ENCODE data around the gene TM7SF2.

Gene TM7SF2

GRCh38 chr11:65078151-65078550, 33.5 kb upstream of the TM7SF2 start:
- H3K9me3 ChIP-seq (ENCODE audit: control insufficient read depth in 1 of 2, low read length in 2 of 2) = no peaks in the 10 kb centered on the region
- no peak overlapping the region for H3K27ac ChIP-seq (ENCODE audit: low read length)
- H3K36me3 ChIP-seq (ENCODE audit: control insufficient read depth in 1 of 2, insufficient read depth in 2 of 2, low read length in 2 of 2) = no peaks in the 10 kb centered on the region
- no peak overlapping the region for H3K4me3 ChIP-seq (ENCODE audit: low read depth in 1 of 2, low read length in 2 of 2)
- no peaks in the 10 kb centered on the region for H3K27me3 ChIP-seq (ENCODE audit: low read depth, low read length)
- H3K4me1 ChIP-seq (ENCODE audit: control insufficient read depth in 1 of 2, insufficient read depth in 2 of 2, low read length in 2 of 2) = no peaks in the 10 kb centered on the region

GRCh38 chr11:65078786-65079342, 32.8 kb upstream of the TM7SF2 start:
- no peak overlapping the region for H3K4me3 ChIP-seq (ENCODE audit: low read depth in 1 of 2, low read length in 2 of 2)
- H3K36me3 ChIP-seq (ENCODE audit: control insufficient read depth in 1 of 2, insufficient read depth in 2 of 2, low read length in 2 of 2) = no peaks in the 10 kb centered on the region
- H3K9me3 ChIP-seq (ENCODE audit: control insufficient read depth in 1 of 2, low read length in 2 of 2) = no peaks in the 10 kb centered on the region
- no peak overlapping the region for H3K27ac ChIP-seq (ENCODE audit: low read length)
- peaks cover 3 to 6% of the 10 kb centered on the region in 2 donors for H3K4me1 ChIP-seq (ENCODE audit: control insufficient read depth in 1 of 2, insufficient read depth in 2 of 2, low read length in 2 of 2)
- H3K27me3 ChIP-seq (ENCODE audit: low read depth, low read length) = no peaks in the 10 kb centered on the region

GRCh38 chr11:65083134-65083833, 28.4 kb upstream of the TM7SF2 start:
- peaks cover 11 to 19% of the 10 kb centered on the region in 2 donors for H3K4me1 ChIP-seq (ENCODE audit: control insufficient read depth in 1 of 2, insufficient read depth in 2 of 2, low read length in 2 of 2)
- no peaks in the 10 kb centered on the region for H3K9me3 ChIP-seq (ENCODE audit: control insufficient read depth in 1 of 2, low read length in 2 of 2)
- peak overlapping the region; percentile 79 to 83 for H3K4me3 ChIP-seq (ENCODE audit: low read depth in 1 of 2, low read length in 2 of 2)
- H3K27me3 ChIP-seq (ENCODE audit: low read depth, low read length) = no peaks in the 10 kb centered on the region
- H3K27ac ChIP-seq (ENCODE audit: low read length) = peak overlapping the region; percentile 78
- H3K36me3 ChIP-seq (ENCODE audit: control insufficient read depth in 1 of 2, insufficient read depth in 2 of 2, low read length in 2 of 2) = peaks cover 10 to 33% of the 10 kb centered on the region in 2 donors

GRCh38 chr11:65083834-65084597, 27.7 kb upstream of the TM7SF2 start, which contains the start of the genes CDCA5 and ZFPL1:
CDCA5 (minus strand) TSS chr11:65084040; CDS start chr11:65083978, 62 bp downstream.
ZFPL1 (plus strand) TSS chr11:65084222; CDS start chr11:65084699, 477 bp downstream.
- Histone ChIP-seq H3K36me3 (ENCODE audit: control insufficient read depth in 1 of 2, insufficient read depth in 2 of 2, low read length in 2 of 2) (peaks cover 10 to 41% of the 10 kb centered on the region in 2 donors), H3K9me3 (ENCODE audit: control insufficient read depth in 1 of 2, low read length in 2 of 2) (no peaks in the 10 kb centered on the region), H3K4me1 (ENCODE audit: control insufficient read depth in 1 of 2, insufficient read depth in 2 of 2, low read length in 2 of 2) (peaks cover 11 to 19% of the 10 kb centered on the region in 2 donors), H3K27ac (ENCODE audit: low read length) (peak within 1 kb of the TSS; percentile 78), H3K27me3 (ENCODE audit: low read depth, low read length) (no peaks in the 10 kb centered on the region), H3K4me3 (ENCODE audit: low read depth in 1 of 2, low read length in 2 of 2) (peak within 1 kb of the TSS; percentile 79 to 83)

GRCh38 chr11:65084598-65085375, 26.9 kb upstream of the TM7SF2 start:
- Histone ChIP-seq H3K27ac (ENCODE audit: low read length) (peak overlapping the region; percentile 78), H3K9me3 (ENCODE audit: control insufficient read depth in 1 of 2, low read length in 2 of 2) (no peaks in the 10 kb centered on the region), H3K27me3 (ENCODE audit: low read depth, low read length) (no peaks in the 10 kb centered on the region), H3K4me1 (ENCODE audit: control insufficient read depth in 1 of 2, insufficient read depth in 2 of 2, low read length in 2 of 2) (peaks cover 11 to 19% of the 10 kb centered on the region in 2 donors), H3K4me3 (ENCODE audit: low read depth in 1 of 2, low read length in 2 of 2) (peak overlapping the region; percentile 79 to 83), H3K36me3 (ENCODE audit: control insufficient read depth in 1 of 2, insufficient read depth in 2 of 2, low read length in 2 of 2) (peaks cover 10 to 48% of the 10 kb centered on the region in 2 donors)

GRCh38 chr11:65085446-65085845, 26.2 kb upstream of the TM7SF2 start:
- Histone ChIP-seq H3K36me3 (ENCODE audit: control insufficient read depth in 1 of 2, insufficient read depth in 2 of 2, low read length in 2 of 2) (peaks cover 10 to 49% of the 10 kb centered on the region in 2 donors), H3K9me3 (ENCODE audit: control insufficient read depth in 1 of 2, low read length in 2 of 2) (no peaks in the 10 kb centered on the region), H3K4me1 (ENCODE audit: control insufficient read depth in 1 of 2, insufficient read depth in 2 of 2, low read length in 2 of 2) (peaks cover 11 to 19% of the 10 kb centered on the region in 2 donors), H3K27ac (ENCODE audit: low read length) (no peak overlapping the region), H3K27me3 (ENCODE audit: low read depth, low read length) (no peaks in the 10 kb centered on the region), H3K4me3 (ENCODE audit: low read depth in 1 of 2, low read length in 2 of 2) (no peak overlapping the region)

GRCh38 chr11:65086809-65087208, 24.9 kb upstream of the TM7SF2 start:
- H3K27ac ChIP-seq (ENCODE audit: low read length) = no peak overlapping the region
- no peaks in the 10 kb centered on the region for H3K9me3 ChIP-seq (ENCODE audit: control insufficient read depth in 1 of 2, low read length in 2 of 2)
- H3K27me3 ChIP-seq (ENCODE audit: low read depth, low read length) = no peaks in the 10 kb centered on the region
- peaks cover 11 to 19% of the 10 kb centered on the region in 2 donors for H3K4me1 ChIP-seq (ENCODE audit: control insufficient read depth in 1 of 2, insufficient read depth in 2 of 2, low read length in 2 of 2)
- peaks cover 10 to 49% of the 10 kb centered on the region in 2 donors for H3K36me3 ChIP-seq (ENCODE audit: control insufficient read depth in 1 of 2, insufficient read depth in 2 of 2, low read length in 2 of 2)
- H3K4me3 ChIP-seq (ENCODE audit: low read depth in 1 of 2, low read length in 2 of 2) = no peak overlapping the region

- peaks cover 10 to 49% of the 10 kb centered on the region in 2 donors for H3K36me3 ChIP-seq (ENCODE audit: control insufficient read depth in 1 of 2, insufficient read depth in 2 of 2, low read length in 2 of 2)
These were observed 24.5 kb upstream of the TM7SF2 start for GRCh38 chr11:65087216-65087615.

GRCh38 chr11:65087827-65088226, 23.8 kb upstream of the TM7SF2 start:
- H3K27me3 ChIP-seq (ENCODE audit: low read depth, low read length) = no peaks in the 10 kb centered on the region
- peaks cover 11 to 19% of the 10 kb centered on the region in 2 donors for H3K4me1 ChIP-seq (ENCODE audit: control insufficient read depth in 1 of 2, insufficient read depth in 2 of 2, low read length in 2 of 2)
- H3K4me3 ChIP-seq (ENCODE audit: low read depth in 1 of 2, low read length in 2 of 2) = no peak overlapping the region
- peaks cover 10 to 49% of the 10 kb centered on the region in 2 donors for H3K36me3 ChIP-seq (ENCODE audit: control insufficient read depth in 1 of 2, insufficient read depth in 2 of 2, low read length in 2 of 2)
- no peak overlapping the region for H3K27ac ChIP-seq (ENCODE audit: low read length)
- H3K9me3 ChIP-seq (ENCODE audit: control insufficient read depth in 1 of 2, low read length in 2 of 2) = no peaks in the 10 kb centered on the region

More at GRCh38 chr11:65087216-65087615, 24.5 kb upstream of the TM7SF2 start:
- no peak overlapping the region for H3K27ac ChIP-seq (ENCODE audit: low read length)
- peaks cover 11 to 19% of the 10 kb centered on the region in 2 donors for H3K4me1 ChIP-seq (ENCODE audit: control insufficient read depth in 1 of 2, insufficient read depth in 2 of 2, low read length in 2 of 2)
- no peaks in the 10 kb centered on the region for H3K27me3 ChIP-seq (ENCODE audit: low read depth, low read length)
- no peaks in the 10 kb centered on the region for H3K9me3 ChIP-seq (ENCODE audit: control insufficient read depth in 1 of 2, low read length in 2 of 2)
- no peak overlapping the region for H3K4me3 ChIP-seq (ENCODE audit: low read depth in 1 of 2, low read length in 2 of 2)

- Histone ChIP-seq H3K4me3 (ENCODE audit: low read depth in 1 of 2, low read length in 2 of 2) (no peak overlapping the region), H3K27ac (ENCODE audit: low read length) (no peak overlapping the region), H3K4me1 (ENCODE audit: control insufficient read depth in 1 of 2, insufficient read depth in 2 of 2, low read length in 2 of 2) (peaks cover 5 to 11% of the 10 kb centered on the region in 2 donors), H3K9me3 (ENCODE audit: control insufficient read depth in 1 of 2, low read length in 2 of 2) (no peaks in the 10 kb centered on the region), H3K27me3 (ENCODE audit: low read depth, low read length) (no peaks in the 10 kb centered on the region), H3K36me3 (ENCODE audit: control insufficient read depth in 1 of 2, insufficient read depth in 2 of 2, low read length in 2 of 2) (peaks cover 10 to 49% of the 10 kb centered on the region in 2 donors)
These were observed 22.1 kb upstream of the TM7SF2 start for GRCh38 chr11:65089621-65090020.
